GM18519 (cell line): ENCODE data around the gene SERPINA3.
"Not testable (repeated sequence)": the region's sequence is repeated elsewhere in the genome, so short reads cannot be mapped to it uniquely, and the experiment has no call there.

Experiments used
- ATAC-seq: cut with Tn5 transposase; IDR thresholded peaks from one replicate; pipeline ENCODE4 v1.9.1; 2021; ENCODE audit warnings: mild to moderate bottlenecking, moderate library complexity; ENCODE audit not compliant: unreplicated experiment, low FRiP score

The SERPINA3 gene

DNA sequence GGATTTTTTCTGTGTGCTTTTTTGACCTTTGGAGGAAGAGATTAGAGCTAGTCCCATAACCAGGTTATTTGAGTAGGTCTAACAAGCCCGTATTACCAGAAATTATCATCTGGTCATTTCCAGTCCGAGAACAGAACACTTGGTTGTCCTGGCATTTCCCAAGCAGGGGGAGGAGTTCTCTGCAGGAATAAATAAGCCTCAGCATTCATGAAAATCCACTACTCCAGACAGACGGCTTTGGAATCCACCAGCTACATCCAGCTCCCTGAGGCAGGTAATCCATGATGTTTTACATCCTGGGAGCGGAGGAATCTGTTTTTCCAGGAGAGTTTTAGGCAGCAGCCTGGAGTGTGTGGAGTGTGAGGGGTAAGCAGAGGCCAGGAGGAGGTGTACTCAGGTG, at the start of gene SERPINA3:
Gene SERPINA3 (plus strand): TSS at position 218 of the 400 bp plus-strand sequence. CDS start 2,051 bp downstream, outside the sequence.
- no peak for ATAC-seq

DNA sequence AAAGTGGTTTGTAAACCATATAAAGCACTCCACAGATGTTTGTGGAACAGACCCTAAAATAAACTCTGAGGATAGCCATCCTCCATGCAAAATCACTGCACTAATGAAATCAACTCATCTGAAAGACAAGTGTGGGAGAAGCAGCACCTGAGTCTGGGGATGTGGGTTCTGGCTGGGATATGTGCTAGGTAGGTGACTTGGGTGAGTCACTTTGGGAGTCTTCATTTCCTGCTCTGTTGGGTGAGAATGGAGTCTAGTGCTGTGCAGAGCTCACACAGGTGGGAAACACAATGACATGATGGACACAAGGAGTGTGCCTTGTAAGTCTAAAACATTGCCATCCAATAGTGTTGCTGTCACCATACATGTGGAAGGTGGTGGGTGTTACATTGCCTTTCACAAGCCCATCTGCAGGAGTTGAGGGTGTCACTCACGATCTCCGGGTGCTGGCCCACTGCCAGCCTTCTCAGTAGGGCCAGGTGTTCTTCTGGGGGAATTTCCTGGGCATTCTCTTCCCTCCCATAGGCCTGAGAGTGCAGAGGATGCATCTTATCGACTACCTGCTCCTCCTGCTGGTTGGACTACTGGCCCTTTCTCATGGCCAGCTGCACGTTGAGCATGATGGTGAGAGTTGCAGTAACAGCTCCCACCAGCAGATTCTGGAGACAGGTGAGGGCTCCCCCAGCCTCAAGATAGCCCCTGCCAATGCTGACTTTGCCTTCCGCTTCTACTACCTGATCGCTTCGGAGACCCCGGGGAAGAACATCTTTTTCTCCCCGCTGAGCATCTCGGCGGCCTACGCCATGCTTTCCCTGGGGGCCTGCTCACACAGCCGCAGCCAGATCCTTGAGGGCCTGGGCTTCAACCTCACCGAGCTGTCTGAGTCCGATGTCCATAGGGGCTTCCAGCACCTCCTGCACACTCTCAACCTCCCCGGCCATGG, 49.0 kb upstream of the SERPINA3 start:
- ATAC-seq = no peak

DNA sequence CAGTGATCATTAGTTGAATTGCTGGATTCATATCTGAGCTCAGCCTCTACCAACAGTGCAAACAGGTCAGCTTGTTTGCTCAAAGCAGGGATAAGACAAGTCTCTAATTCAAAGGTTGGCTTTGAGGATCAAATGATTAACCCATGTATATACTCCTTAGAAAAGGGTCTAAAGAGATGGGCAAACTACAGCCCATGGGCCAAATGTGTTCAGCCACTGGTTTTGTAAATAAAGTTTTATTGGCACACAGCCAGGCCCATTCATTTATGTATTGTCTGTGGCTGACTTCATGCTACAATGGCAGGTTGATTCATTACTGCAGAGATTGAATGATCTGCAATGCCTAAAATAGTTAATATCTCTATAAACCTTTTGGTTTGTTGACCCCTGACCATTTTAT, 47.8 kb upstream of the SERPINA3 start:
- ATAC-seq = no peak

DNA sequence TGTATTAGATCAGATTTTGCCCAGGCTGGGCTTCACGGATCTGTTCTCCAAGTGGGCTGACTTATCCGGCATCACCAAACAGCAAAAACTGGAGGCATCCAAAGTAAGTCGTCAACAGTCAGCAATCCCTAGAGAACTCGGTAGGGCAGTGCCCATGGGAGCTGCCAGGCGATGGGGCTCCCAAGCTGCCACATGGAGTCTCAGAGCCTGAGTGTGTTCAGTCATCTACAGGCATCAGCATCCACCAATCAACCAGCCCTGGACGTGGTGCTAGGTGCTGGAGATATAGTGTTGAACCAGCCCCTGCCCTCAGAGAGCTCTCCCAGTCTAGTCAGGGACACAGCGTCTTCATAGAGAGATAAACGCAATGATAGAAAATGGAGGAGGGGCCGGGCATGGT, 44.0 kb upstream of the SERPINA3 start:
- no peak for ATAC-seq

DNA sequence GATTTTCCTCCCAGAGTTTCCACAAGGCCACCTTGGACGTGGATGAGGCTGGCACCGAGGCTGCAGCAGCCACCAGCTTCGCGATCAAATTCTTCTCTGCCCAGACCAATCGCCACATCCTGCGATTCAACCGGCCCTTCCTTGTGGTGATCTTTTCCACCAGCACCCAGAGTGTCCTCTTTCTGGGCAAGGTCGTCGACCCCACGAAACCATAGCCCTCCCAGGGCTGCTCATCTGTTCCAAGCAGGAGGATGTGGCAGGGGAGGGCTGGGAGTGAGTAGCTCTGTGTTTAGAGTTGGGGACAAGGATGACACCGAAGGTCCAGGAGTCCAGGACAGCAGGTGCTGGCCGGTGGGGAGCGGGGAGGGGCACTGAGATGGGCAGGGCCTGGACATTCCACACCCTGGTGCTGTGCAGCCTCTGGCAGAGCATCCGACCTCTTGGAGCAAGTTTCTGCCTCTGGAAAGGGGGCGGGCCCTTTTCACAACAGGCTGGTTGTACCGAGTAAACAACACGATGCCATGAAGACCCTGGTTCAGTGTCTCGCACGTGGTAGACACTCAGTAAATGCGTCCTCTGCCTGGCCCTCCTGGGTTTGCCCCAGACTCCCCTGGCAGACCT, 42.7 kb upstream of the SERPINA3 start:
- ATAC-seq = no peak

GRCh38 chr14:94570002-94570400, 42.2 kb upstream of the SERPINA3 start:
- no peak for ATAC-seq

- ATAC-seq = no peak
These were observed 41.8 kb upstream of the SERPINA3 start for GRCh38 chr14:94570440-94570839.

GRCh38 chr14:94571395-94571794, 40.8 kb upstream of the SERPINA3 start:
- no peak for ATAC-seq

DNA sequence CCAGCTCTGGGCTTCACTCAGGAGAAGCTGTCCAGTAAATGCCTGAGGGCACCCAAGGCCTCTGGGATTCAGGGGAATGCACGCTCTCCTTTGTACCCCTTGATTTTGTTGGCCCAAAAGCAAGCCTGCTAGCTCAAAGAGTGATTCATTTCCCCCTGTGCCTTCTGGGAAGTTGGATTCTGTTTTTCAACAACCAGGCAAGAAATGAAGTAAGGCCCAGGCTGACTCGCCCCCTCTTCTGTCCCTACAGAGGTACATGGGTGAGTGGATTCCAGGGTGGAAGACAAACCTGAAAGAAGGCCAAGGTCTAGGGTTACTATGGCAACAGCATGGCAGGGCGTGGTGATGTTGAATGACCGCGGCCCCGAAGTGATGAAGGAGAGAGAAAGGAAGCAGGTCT, 40.2 kb upstream of the SERPINA3 start:
- ATAC-seq = no peak

GRCh38 chr14:94572637-94573303, 39.4 kb upstream of the SERPINA3 start:
- ATAC-seq = no peak

GRCh38 chr14:94573475-94574277, 38.5 kb upstream of the SERPINA3 start:
- ATAC-seq = no peak

DNA sequence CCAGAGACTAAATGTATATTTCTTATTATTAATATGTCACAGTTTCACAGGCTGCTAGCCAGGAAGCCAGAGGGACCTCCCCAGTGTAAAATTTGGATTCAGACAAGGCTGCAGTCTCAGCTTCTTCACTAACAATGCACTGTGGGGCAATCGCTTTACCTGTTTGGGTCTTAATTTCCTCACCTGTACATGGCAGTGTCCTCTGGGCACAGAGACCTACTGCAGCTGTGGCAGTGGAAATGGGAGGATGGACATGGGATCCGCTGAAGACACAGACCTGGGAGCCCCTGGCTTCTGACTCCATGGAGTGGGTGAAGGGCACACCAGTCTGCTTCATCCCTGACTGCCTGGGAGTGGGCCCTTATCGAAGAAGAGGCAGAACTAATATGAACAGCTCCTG, 37.9 kb upstream of the SERPINA3 start:
- no peak for ATAC-seq

- no peak for ATAC-seq
These were observed 36.2 kb upstream of the SERPINA3 start for GRCh38 chr14:94575730-94576585.

GRCh38 chr14:94577472-94577871, 34.7 kb upstream of the SERPINA3 start:
- ATAC-seq = not testable (repeated sequence)

DNA sequence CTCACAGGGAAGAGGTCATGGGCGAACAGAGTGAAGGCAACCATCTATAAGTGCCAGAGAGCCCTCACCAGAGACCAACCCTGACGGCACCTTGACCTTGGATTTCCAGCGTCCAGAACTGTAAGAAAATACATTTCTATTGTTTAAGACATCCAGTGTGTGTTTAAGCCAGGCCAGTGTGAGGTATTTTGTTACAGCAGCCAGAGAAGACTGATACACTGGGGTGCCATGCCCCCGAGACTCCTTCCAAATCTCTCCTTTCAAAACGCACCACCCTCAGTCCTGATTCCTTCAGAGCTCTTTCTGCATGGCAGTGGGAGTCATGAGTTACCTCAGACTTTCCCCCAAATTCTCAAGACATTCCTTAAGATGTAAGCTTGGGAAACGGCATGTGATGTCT, 33.5 kb upstream of the SERPINA3 start:
- no peak for ATAC-seq

DNA sequence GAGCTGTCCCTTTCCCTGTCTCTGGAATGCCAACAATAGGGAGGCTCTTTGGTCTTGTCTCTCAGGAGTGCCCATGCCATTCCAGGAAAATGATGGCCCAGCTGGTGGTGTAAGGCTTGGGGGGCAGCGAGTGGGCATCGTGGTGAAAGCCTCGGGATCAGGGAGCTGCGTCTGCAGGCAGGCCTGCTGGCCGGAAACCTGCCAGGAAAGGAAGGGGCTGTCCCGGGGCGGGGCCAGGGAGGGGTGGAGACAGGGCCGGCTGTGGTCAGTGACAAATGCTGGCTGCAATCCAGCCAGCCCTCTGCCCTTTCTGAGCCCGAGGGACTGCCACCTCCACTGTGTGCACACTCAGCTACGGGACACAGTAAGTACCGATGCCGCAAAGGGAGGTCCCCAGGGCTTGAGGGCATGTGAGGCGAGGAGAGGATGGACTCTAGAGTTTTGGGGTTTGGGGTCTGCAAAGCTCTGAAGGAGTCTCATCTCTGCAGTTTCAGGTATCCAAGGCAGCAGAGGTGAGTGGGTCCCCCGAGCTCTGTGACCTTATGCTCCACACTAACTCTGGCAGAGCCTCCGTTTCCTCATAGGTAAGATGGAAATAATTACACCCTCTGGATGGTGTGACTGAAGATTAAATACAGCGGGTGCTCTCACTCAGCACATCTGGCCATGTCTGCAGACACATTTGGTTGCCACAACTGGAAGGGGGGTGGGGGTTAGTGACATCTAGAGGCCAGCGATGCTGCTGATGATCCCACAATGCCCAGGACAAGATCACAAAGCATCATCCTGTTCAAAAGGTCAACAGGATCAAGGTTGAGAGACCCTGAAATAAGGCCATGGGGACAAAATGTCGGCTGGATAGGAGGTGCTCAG, 30.8 kb upstream of the SERPINA3 start, which contains the start of gene SERPINA5:
Gene SERPINA5 (plus strand): TSS at position 300 of the 873 bp plus-strand sequence. CDS start 5,937 bp downstream, outside the sequence.
- ATAC-seq = no peak

- ATAC-seq = no peak
These were observed 29.9 kb upstream of the SERPINA3 start for GRCh38 chr14:94582199-94582750.

DNA sequence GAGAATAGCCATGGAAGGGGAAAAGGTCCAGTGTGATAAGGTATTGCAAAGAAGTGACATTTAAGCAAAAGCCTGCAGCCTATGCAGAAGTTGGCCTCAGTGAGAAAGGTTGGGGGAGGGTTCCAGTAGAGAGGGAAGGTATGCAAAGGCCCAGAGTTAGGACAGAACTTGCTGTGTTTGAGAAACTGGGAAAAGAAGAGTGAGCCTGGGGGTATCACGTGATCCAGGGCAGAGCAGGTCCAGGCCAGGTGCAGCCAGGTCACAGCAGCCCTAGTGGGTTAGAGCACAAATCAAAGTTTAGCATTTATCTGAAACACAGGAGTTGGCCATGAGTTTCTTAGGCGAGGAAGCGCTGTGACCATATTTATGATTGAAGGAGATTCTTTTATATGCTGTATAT, 29.3 kb upstream of the SERPINA3 start:
- ATAC-seq = no peak
